ENCODE measurements around the gene ABCB11. TPM values are rescaled to one million over a fixed set of nuclear protein-coding genes. Genes with fewer than 3 reads are reported as not detected.
"Not testable (repeated sequence)": the region's sequence is repeated elsewhere in the genome, so short reads cannot be mapped to it uniquely, and the experiment has no call there.

ABCB11 gene
- total RNA-seq, 3 donors from 2014 or later (not counting 1 experiment from before 2014, with no cell fraction given), result 0.07 to 0.48 (median 0.07) TPM

GRCh38 chr2:169066897-169067296, 35.8 kb upstream of the ABCB11 start:
- no peak overlapping the region for H3K4me3 Mint-ChIP-seq
- no peaks in the 10 kb centered on the region for H3K36me3 Mint-ChIP-seq
- DNase-seq (no peak), ATAC-seq (peak in 1 of 3 donors; percentile 43)
- H3K9me3 Mint-ChIP-seq, result no peaks in the 10 kb centered on the region
- H3K4me3 ChIP-seq (ENCODE audit: low read length), result no peak overlapping the region
- TF ChIP-seq CTCF (IDR thresholded peaks at IDR 0.05), result no peak
- 0% methylated on average over 1 of the region's 1 CpG for WGBS (ENCODE audit: insufficient coverage)
- H3K27ac Mint-ChIP-seq, result no peak overlapping the region
- no peaks in the 10 kb centered on the region for H3K4me1 ChIP-seq (ENCODE audit: control insufficient read depth, insufficient read depth, low read length)
- H3K27me3 ChIP-seq (ENCODE audit: control insufficient read depth, insufficient read depth, low read length), result no peaks in the 10 kb centered on the region
- H3K27me3 Mint-ChIP-seq (ENCODE audit: low read depth in 2 of 2), result peaks cover 0 to 7% of the 10 kb centered on the region in 2 donors
- peaks cover 5 to 6% of the 10 kb centered on the region in 2 donors for H3K4me1 Mint-ChIP-seq
- no peaks in the 10 kb centered on the region for H3K9me3 ChIP-seq (ENCODE audit: control insufficient read depth, insufficient read depth, low read length)
- intact Hi-C loops (cut with micrococcal nuclease), result no loop called here
- H3K27ac ChIP-seq (ENCODE audit: low read length), result no peak overlapping the region
- no peaks in the 10 kb centered on the region for H3K36me3 ChIP-seq (ENCODE audit: control insufficient read depth, insufficient read depth, low read length)

- H3K4me1 Mint-ChIP-seq, result peaks cover 5 to 6% of the 10 kb centered on the region in 2 donors
- H3K27me3 ChIP-seq (ENCODE audit: control insufficient read depth, insufficient read depth, low read length), result no peaks in the 10 kb centered on the region
- no peak for TF ChIP-seq CTCF (IDR thresholded peaks at IDR 0.05)
- H3K27ac Mint-ChIP-seq, result no peak overlapping the region
- DNase-seq, result no peak
- no peaks in the 10 kb centered on the region for H3K4me1 ChIP-seq (ENCODE audit: control insufficient read depth, insufficient read depth, low read length)
- intact Hi-C loops (cut with micrococcal nuclease), result no loop called here
- no peak for ATAC-seq
- no peaks in the 10 kb centered on the region for H3K9me3 Mint-ChIP-seq
- H3K9me3 ChIP-seq (ENCODE audit: control insufficient read depth, insufficient read depth, low read length), result no peaks in the 10 kb centered on the region
- peaks cover 0 to 7% of the 10 kb centered on the region in 2 donors for H3K27me3 Mint-ChIP-seq (ENCODE audit: low read depth in 2 of 2)
- WGBS (ENCODE audit: insufficient coverage), result 94% methylated on average over 2 of the region's 2 CpGs
- no peaks in the 10 kb centered on the region for H3K36me3 Mint-ChIP-seq
- H3K4me3 Mint-ChIP-seq, result no peak overlapping the region
- no peak overlapping the region for H3K4me3 ChIP-seq (ENCODE audit: low read length)
- H3K27ac ChIP-seq (ENCODE audit: low read length), result no peak overlapping the region
- H3K36me3 ChIP-seq (ENCODE audit: control insufficient read depth, insufficient read depth, low read length), result no peaks in the 10 kb centered on the region
These were observed 34.9 kb upstream of the ABCB11 start for GRCh38 chr2:169065864-169066517.

GRCh38 chr2:169065422-169065821, 34.3 kb upstream of the ABCB11 start:
- H3K27me3 Mint-ChIP-seq (ENCODE audit: low read depth in 2 of 2), result peaks cover 0 to 7% of the 10 kb centered on the region in 2 donors
- H3K4me3 Mint-ChIP-seq, result no peak overlapping the region
- intact Hi-C loops (cut with micrococcal nuclease), result no loop called here

GRCh38 chr2:169064199-169064598, 33.1 kb upstream of the ABCB11 start:
- H3K27ac ChIP-seq (ENCODE audit: low read length); H3K4me3 ChIP-seq (ENCODE audit: low read length); intact Hi-C loops (cut with micrococcal nuclease); H3K27me3 ChIP-seq (ENCODE audit: control insufficient read depth, insufficient read depth, low read length); H3K4me1 Mint-ChIP-seq; H3K36me3 Mint-ChIP-seq; H3K4me3 Mint-ChIP-seq; H3K36me3 ChIP-seq (ENCODE audit: control insufficient read depth, insufficient read depth, low read length); H3K9me3 Mint-ChIP-seq; H3K9me3 ChIP-seq (ENCODE audit: control insufficient read depth, insufficient read depth, low read length); DNase-seq; H3K4me1 ChIP-seq (ENCODE audit: control insufficient read depth, insufficient read depth, low read length); ATAC-seq; H3K27me3 Mint-ChIP-seq (ENCODE audit: low read depth in 2 of 2); H3K27ac Mint-ChIP-seq: not testable (repeated sequence)
- 96% methylated on average over 13 of the region's 17 CpGs for WGBS (ENCODE audit: insufficient coverage)

More at GRCh38 chr2:169065422-169065821, 34.3 kb upstream of the ABCB11 start:
- Histone ChIP-seq H3K4me3 (ENCODE audit: low read length) (no peak overlapping the region), H3K4me1 (ENCODE audit: control insufficient read depth, insufficient read depth, low read length) (no peaks in the 10 kb centered on the region), H3K27me3 (ENCODE audit: control insufficient read depth, insufficient read depth, low read length) (no peaks in the 10 kb centered on the region), H3K27ac (ENCODE audit: low read length) (no peak overlapping the region), H3K36me3 (ENCODE audit: control insufficient read depth, insufficient read depth, low read length) (no peaks in the 10 kb centered on the region), H3K9me3 (ENCODE audit: control insufficient read depth, insufficient read depth, low read length) (no peaks in the 10 kb centered on the region)
- 83% methylated on average over 1 of the region's 1 CpG for WGBS (ENCODE audit: insufficient coverage)
- H3K36me3 Mint-ChIP-seq, result no peaks in the 10 kb centered on the region
- no peaks in the 10 kb centered on the region for H3K9me3 Mint-ChIP-seq
- H3K27ac Mint-ChIP-seq, result no peak overlapping the region
- DNase-seq, result no peak
- no peak for TF ChIP-seq CTCF (IDR thresholded peaks at IDR 0.05)
- ATAC-seq, result no peak
- H3K4me1 Mint-ChIP-seq, result peaks cover 5 to 6% of the 10 kb centered on the region in 2 donors

- intact Hi-C loops (cut with micrococcal nuclease); ATAC-seq; H3K4me3 Mint-ChIP-seq; H3K4me1 ChIP-seq (ENCODE audit: control insufficient read depth, insufficient read depth, low read length); H3K4me1 Mint-ChIP-seq; H3K27me3 ChIP-seq (ENCODE audit: control insufficient read depth, insufficient read depth, low read length); DNase-seq; H3K27ac ChIP-seq (ENCODE audit: low read length); H3K27ac Mint-ChIP-seq; H3K4me3 ChIP-seq (ENCODE audit: low read length); H3K27me3 Mint-ChIP-seq (ENCODE audit: low read depth in 2 of 2); H3K9me3 ChIP-seq (ENCODE audit: control insufficient read depth, insufficient read depth, low read length); H3K36me3 ChIP-seq (ENCODE audit: control insufficient read depth, insufficient read depth, low read length): not testable (repeated sequence)
- peaks cover 8 to 19% of the 10 kb centered on the region in 2 donors for H3K9me3 Mint-ChIP-seq
- H3K36me3 Mint-ChIP-seq, result peaks cover 27% of the 10 kb centered on the region
- WGBS (ENCODE audit: insufficient coverage), result 89% methylated on average over 2 of the region's 2 CpGs
These were observed 23.5 kb upstream of the ABCB11 start for GRCh38 chr2:169054575-169054974.
